Activated T-helper 17 cell treated with anti-CD3 and anti-CD28 coated beads, Interleukin-2, amount 50 U/mL, for 72 hours (primary cell): ENCODE data around the gene PRAME. TPM values are rescaled to one million over a fixed set of nuclear protein-coding genes. Genes with fewer than 3 reads are reported as not detected.
A peak's percentile ranks its signal among the peaks of the same experiment; 100 is the strongest.
"Not testable (repeated sequence)": the region's sequence is repeated elsewhere in the genome, so short reads cannot be mapped to it uniquely, and the experiment has no call there.

Experiments
- ATAC-seq: fragments of 150-1000 bp; cut with Tn5 transposase; replicated peaks from 2 replicates; pipeline ENCODE4 v1.10.0; 2021; ENCODE audit warnings: mild to moderate bottlenecking, moderate library complexity
- H3K27ac Mint-ChIP-seq: one replicate; pipeline ENCODE4 v1.8.0; 2022; ENCODE audit warnings: mixed read lengths
- H3K27me3 Mint-ChIP-seq: one replicate; pipeline ENCODE4 v1.8.0; 2022; ENCODE audit warnings: mixed read lengths
- H3K36me3 Mint-ChIP-seq: one replicate; pipeline ENCODE4 v1.8.0; 2022; ENCODE audit warnings: low read depth, mild to moderate bottlenecking, mixed read lengths
- H3K4me1 Mint-ChIP-seq: one replicate; pipeline ENCODE4 v1.8.0; 2022; ENCODE audit warnings: mixed read lengths
- H3K4me3 Mint-ChIP-seq: one replicate; pipeline ENCODE4 v1.8.0; 2022; ENCODE audit warnings: mild to moderate bottlenecking, mixed read lengths
- H3K9me3 Mint-ChIP-seq: one replicate; pipeline ENCODE4 v1.8.0; 2022; ENCODE audit warnings: mixed read lengths
- total RNA-seq, 2 donors: library from RNA; stranded (reverse); gene quantifications; one replicate each; pipeline ENCODE4 v1.2.3, GENCODE V29; 2022

Gene PRAME, protein sequence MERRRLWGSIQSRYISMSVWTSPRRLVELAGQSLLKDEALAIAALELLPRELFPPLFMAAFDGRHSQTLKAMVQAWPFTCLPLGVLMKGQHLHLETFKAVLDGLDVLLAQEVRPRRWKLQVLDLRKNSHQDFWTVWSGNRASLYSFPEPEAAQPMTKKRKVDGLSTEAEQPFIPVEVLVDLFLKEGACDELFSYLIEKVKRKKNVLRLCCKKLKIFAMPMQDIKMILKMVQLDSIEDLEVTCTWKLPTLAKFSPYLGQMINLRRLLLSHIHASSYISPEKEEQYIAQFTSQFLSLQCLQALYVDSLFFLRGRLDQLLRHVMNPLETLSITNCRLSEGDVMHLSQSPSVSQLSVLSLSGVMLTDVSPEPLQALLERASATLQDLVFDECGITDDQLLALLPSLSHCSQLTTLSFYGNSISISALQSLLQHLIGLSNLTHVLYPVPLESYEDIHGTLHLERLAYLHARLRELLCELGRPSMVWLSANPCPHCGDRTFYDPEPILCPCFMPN
- not detected for total RNA-seq

DNA sequence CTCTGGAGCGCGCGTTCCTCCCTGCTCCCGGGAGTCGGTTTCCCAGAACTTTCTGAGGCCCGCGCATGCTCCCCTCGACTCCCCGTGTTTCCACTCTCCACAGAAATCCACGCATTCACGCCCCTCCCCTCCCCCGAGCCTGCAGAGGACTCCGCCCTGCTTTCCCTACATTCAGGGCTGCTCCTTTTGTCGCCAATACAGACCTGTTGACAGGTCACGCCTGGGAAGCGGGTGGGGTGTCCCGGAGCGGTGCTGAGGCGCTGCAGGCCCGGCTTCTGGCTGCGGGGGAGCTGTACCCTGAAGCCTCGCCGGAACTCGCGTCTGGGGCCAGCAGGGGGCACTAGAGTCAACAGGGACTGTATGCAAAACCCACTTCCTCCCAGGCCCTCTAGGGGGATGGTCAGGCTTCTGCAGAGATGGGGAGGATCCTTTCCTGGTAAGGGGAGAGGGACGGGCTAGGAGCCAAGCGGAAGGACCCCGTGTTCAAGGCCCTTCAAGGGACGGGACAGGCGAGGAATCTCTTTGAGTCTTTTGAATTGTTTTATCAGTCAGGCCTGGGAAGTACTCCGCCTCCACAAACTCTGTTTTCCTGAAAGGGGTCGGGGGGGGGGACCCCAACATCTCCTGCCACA, at the start of gene PRAME:
TSS of gene PRAME (minus strand) at position 294 of the 632 bp plus-strand sequence. CDS start 2,433 bp downstream, outside the sequence.
- Mint-ChIP-seq H3K36me3 (no peaks in the 10 kb centered on the region), H3K4me3 (no peak within 1 kb of the TSS), H3K9me3 (no peaks in the 10 kb centered on the region), H3K4me1 (no peaks in the 10 kb centered on the region), H3K27me3 (peaks cover 2% of the 10 kb centered on the region), H3K27ac (no peak within 1 kb of the TSS)
- peak; percentile 84 for ATAC-seq

DNA sequence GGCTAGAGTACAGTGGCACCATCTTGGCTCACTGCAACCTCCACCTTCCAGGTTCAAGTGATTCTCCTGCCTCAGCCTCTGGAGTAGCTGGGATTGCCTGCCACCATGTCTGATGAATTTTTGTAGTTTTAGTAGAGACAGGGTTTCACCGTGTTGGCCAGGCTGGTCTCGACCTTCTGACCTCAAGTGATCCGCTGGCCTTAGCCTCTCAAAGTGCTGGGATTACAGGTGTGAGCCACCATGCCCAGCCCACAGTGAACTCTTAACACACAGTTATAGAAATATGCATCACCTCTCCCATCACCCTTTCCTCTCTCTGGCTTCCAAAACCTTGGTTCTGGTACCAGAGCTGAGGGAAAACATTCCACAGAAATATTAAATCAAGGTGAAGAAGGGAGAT, 49.0 kb upstream of the PRAME start:
- H3K4me1 Mint-ChIP-seq, ATAC-seq, H3K27me3 Mint-ChIP-seq, H3K27ac Mint-ChIP-seq, H3K9me3 Mint-ChIP-seq, H3K36me3 Mint-ChIP-seq, H3K4me3 Mint-ChIP-seq: not testable (repeated sequence)

DNA sequence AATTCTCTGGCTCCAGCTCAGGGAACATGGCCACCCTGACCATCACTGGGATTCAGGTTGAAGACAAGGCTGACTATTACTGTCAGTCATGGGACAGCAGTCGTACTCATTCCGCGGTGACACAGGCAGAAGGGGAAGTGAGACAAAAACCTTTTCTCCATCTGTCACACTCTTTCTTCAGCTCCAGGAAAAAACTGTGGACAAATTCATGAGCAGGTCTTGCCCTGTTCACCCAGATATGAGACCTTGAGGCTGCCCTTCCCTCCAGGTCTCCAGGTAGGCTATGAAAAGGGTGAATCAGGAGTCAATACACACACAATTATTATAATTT, 46.0 kb upstream of the PRAME start:
- no peak overlapping the region for H3K27ac Mint-ChIP-seq
- no peaks in the 10 kb centered on the region for H3K36me3 Mint-ChIP-seq
- ATAC-seq = no peak
- H3K4me1 Mint-ChIP-seq = no peaks in the 10 kb centered on the region
- H3K9me3 Mint-ChIP-seq = no peaks in the 10 kb centered on the region
- peaks cover 3% of the 10 kb centered on the region for H3K27me3 Mint-ChIP-seq
- no peak overlapping the region for H3K4me3 Mint-ChIP-seq

DNA sequence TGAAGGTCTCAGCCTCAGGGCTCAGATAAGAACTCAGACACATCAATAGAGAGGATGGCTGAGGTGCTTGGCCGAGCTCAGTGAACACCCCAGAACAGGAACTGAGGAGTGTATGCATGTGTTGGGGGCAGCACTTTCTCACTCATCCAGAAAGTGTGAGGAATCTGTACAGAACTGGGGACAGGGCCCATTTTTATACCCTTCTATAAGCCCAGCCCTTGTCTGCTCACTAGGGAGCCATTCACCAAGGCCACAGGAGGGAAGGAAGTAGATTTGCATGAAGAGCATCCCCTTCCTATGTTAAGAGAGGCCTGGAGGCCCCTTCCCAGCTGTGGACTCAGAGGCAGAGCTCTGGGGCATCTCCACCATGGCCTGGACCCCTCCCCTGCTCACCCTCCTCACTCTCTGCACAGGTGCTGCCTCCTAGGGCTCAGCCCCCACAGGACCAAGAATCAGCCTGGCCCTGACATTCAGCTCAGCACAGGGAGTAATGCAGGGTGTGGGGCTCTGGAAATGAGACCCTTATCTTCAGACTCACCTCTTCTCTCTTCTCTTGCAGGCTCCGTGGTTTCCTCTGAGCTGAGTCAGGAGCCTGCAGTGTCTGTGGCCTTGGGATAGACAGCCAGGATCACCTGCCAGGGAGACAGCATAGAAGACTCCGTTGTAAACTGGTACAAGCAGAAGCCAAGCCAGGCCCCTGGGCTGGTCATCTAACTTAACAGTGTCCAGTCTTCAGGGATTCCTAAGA, 45.4 kb upstream of the PRAME start:
- H3K4me1 Mint-ChIP-seq = no peaks in the 10 kb centered on the region
- no peaks in the 10 kb centered on the region for H3K36me3 Mint-ChIP-seq
- no peak for ATAC-seq
- no peak overlapping the region for H3K27ac Mint-ChIP-seq
- no peak overlapping the region for H3K4me3 Mint-ChIP-seq
- no peaks in the 10 kb centered on the region for H3K9me3 Mint-ChIP-seq
- peaks cover 3% of the 10 kb centered on the region for H3K27me3 Mint-ChIP-seq

DNA sequence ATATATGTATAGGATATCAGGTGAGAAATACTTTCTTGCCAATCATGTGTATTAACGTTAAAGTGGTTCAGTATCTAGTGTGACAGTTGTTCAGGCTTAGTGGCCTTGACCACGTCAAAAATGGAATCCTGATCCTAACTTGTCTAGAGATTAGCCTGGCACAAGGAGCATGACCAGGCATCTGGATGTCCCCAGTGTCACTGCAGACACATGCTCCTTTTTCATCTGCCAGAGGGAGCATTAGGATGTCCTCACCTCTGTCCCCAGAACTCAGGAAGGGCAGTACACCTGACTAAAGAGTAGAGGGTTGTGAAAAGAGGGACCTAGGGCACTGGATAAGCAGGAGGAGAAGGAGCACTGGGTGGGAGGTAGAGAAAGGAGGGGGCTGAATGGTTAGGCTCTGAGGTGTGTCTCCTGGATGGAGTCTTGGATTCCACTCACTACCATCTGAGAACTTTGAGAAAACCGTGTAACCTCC, 44.4 kb upstream of the PRAME start:
- no peak for ATAC-seq

DNA sequence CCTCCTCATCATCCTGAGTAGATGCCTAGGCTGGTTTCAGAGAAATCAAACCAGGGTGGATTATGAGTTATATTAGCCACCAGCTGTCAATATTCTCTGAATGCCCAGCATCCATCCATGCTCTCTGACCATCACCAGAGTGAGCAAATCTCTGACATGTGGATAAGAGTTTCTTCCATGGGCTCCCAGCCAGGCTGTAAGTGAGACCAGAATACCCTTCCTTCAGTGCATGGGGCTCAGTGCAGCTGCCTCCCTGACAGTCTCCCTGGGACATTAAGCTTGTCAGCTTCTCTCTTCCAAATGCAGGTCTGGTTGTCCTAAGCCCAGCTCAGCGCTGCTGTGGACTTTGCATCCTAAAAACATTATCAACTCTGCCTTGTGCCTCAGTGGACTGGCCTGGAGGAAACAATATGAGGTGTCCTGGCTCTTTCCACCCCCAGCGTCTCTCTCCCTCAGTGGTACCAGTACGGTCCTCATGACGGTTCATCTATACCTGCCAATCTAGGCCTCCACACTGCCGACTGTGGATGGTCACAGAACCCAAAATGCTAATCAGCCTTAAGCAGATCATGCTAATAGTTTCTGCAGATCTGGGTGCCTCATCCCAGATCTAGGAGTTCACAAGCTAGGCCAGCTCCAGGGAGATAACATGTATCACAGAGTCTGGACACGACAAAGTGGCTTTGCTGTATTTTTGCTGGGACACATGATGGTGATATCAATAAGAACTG, 41.6 kb upstream of the PRAME start:
- Mint-ChIP-seq H3K9me3 (no peaks in the 10 kb centered on the region), H3K4me1 (no peaks in the 10 kb centered on the region), H3K36me3 (no peaks in the 10 kb centered on the region), H3K27ac (no peak overlapping the region), H3K4me3 (no peak overlapping the region), H3K27me3 (no peaks in the 10 kb centered on the region)
- no peak for ATAC-seq

More for the DNA sequence above, 44.4 kb upstream of the PRAME start:
- Mint-ChIP-seq H3K4me1 (no peaks in the 10 kb centered on the region), H3K4me3 (no peak overlapping the region), H3K36me3 (no peaks in the 10 kb centered on the region), H3K27me3 (peaks cover 3% of the 10 kb centered on the region), H3K9me3 (no peaks in the 10 kb centered on the region), H3K27ac (no peak overlapping the region)

DNA sequence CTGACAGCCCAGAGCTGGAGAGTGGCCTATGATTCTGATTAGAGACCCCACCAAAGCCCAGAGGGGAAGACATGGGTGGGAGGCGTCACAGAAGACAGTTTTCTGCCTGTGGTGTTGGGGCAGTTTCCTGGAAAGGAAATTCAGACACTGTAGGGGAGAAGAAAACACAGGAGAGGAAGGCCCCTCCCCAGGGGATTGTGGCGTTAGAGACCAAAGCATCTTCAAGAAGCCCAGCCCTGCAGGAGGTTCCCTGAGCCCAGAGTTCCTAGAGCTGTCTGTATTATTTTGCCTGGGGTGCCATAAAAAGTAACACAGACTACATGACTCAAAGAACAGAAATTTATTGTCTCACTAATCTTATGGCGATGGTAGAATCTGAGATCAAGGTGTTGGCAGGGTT, 40.2 kb upstream of the PRAME start:
- no peaks in the 10 kb centered on the region for H3K4me1 Mint-ChIP-seq
- no peak overlapping the region for H3K27ac Mint-ChIP-seq
- H3K9me3 Mint-ChIP-seq = no peaks in the 10 kb centered on the region
- no peak for ATAC-seq
- no peak overlapping the region for H3K4me3 Mint-ChIP-seq
- H3K36me3 Mint-ChIP-seq = no peaks in the 10 kb centered on the region
- H3K27me3 Mint-ChIP-seq = peaks cover under 1% of the 10 kb centered on the region

DNA sequence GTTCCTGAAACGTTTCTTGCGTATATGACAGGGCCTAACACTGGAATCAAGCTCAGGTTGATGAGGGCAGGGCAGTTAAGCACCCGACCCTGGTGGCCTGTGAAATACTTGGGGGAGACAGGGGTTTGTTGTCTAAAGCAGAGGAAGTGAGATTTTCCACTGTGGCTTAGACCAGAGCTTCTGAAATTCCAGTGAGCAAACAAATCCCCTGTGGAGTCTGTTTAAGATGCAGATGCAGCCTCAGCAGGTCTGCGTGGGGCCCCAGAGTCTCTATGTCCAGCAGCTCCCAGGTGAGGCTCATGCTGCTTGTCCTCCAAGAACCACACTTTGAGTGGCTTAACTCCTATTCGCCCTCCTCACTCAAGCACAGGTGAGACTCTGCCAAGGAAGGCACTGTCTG, 39.1 kb upstream of the PRAME start:
- no peaks in the 10 kb centered on the region for H3K36me3 Mint-ChIP-seq
- H3K4me3 Mint-ChIP-seq = no peak overlapping the region
- no peak overlapping the region for H3K27ac Mint-ChIP-seq
- peaks cover 4% of the 10 kb centered on the region for H3K27me3 Mint-ChIP-seq
- H3K4me1 Mint-ChIP-seq = no peaks in the 10 kb centered on the region
- no peak for ATAC-seq
- H3K9me3 Mint-ChIP-seq = no peaks in the 10 kb centered on the region

DNA sequence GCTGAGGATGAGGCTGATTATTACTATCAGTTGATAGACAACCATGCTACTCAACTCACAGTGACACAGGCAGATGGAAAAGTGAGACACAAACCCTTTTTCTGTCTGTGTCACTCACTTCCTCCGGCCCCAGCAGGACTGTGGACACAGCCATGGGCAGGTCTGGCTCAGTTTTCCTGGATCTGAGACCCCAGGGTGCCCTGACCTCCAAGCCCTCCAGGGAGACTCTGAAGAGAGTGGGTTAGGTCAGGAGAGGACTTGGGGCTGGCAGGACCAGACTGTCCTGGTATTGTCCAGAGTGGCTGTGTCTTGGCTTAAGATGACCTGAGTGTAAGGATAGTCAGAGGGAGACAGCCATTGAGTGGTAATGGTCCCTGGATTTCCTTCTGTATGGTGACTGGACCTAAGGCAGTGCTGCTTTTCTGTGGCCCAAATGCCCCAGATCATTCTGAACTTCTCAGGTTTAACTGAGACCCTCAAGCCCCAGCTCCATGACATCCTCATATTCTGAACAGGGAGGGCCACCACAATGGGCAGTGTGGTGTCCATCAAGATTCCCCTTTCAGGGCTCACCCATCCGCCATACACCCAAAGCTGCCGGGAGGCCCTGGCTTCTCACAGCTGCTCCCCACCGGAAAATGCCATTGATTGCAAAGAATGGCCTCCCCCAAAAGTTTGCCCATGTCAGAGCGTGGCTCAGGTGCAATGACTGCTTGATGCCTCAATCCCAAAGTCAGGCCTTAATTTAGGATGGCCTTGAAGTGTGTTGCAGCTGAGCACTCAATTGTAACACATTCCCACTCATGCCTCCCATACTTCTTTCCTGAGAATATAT, 36.2 kb upstream of the PRAME start:
- no peaks in the 10 kb centered on the region for H3K36me3 Mint-ChIP-seq
- ATAC-seq = no peak

DNA sequence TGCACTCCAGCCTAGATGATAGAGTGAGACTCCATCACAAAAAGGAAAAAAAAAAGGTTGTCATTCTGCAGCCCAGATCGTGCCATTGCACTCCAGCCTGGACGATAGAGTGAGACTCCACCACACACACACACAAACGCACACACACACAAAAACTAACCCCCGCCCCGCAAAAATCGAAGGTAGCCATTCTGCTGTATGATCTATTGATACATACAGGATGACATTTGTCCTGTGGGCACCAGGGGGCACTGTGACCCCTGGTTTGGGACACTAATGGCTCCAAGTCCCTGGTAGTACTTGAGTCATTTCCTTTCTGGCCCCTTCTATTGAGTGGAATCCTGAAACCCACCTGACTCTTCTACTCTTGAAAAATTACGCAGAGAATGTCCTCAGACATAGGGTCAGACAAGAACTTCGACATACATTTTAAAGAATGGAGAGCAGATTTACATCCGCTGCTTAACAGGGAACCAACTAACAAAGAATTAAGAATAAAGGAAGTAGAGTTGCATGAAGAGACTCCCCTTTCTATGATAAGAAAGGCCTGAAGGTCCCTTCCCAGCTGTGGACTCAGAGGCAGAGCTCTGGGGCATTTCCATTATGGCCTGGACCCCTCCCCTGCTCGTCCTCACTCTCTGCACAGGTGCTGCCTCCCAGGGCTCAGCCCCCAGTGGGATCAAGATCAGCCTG, 35.0 kb upstream of the PRAME start:
- Mint-ChIP-seq H3K36me3 (no peaks in the 10 kb centered on the region), H3K4me1 (no peaks in the 10 kb centered on the region), H3K27me3 (peaks cover 7% of the 10 kb centered on the region), H3K9me3 (no peaks in the 10 kb centered on the region), H3K27ac (peak overlapping the region; percentile 24), H3K4me3 (no peak overlapping the region)
- peak; percentile 66 for ATAC-seq

More for the DNA sequence above, 36.2 kb upstream of the PRAME start:
- Mint-ChIP-seq H3K27ac (no peak overlapping the region), H3K4me3 (no peak overlapping the region), H3K9me3 (no peaks in the 10 kb centered on the region), H3K4me1 (no peaks in the 10 kb centered on the region), H3K27me3 (peaks cover 7% of the 10 kb centered on the region)

DNA sequence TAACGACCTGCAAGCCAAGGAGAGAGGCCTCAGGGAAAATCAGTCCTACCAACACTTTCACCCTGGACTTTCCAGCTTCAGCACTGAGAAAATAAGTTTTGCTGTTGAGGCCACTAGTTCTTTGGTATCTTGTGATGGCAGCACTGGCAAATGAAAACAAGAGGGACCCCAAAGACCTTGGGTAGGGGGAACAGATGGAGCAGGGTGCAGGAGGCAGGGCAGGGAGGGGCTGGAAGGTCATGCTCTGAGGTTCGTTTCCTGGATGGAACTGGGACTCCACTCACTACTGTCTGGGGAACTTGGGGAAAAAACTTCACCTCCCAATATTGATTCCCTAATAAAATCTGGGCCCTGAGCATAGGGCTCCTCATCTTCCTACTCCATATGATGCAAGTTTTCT, 34.2 kb upstream of the PRAME start:
- H3K27ac Mint-ChIP-seq = no peak overlapping the region
- H3K4me1 Mint-ChIP-seq = no peaks in the 10 kb centered on the region
- no peak for ATAC-seq
- H3K36me3 Mint-ChIP-seq = no peaks in the 10 kb centered on the region
- no peaks in the 10 kb centered on the region for H3K9me3 Mint-ChIP-seq
- H3K4me3 Mint-ChIP-seq = no peak overlapping the region
- H3K27me3 Mint-ChIP-seq = peaks cover 13% of the 10 kb centered on the region

DNA sequence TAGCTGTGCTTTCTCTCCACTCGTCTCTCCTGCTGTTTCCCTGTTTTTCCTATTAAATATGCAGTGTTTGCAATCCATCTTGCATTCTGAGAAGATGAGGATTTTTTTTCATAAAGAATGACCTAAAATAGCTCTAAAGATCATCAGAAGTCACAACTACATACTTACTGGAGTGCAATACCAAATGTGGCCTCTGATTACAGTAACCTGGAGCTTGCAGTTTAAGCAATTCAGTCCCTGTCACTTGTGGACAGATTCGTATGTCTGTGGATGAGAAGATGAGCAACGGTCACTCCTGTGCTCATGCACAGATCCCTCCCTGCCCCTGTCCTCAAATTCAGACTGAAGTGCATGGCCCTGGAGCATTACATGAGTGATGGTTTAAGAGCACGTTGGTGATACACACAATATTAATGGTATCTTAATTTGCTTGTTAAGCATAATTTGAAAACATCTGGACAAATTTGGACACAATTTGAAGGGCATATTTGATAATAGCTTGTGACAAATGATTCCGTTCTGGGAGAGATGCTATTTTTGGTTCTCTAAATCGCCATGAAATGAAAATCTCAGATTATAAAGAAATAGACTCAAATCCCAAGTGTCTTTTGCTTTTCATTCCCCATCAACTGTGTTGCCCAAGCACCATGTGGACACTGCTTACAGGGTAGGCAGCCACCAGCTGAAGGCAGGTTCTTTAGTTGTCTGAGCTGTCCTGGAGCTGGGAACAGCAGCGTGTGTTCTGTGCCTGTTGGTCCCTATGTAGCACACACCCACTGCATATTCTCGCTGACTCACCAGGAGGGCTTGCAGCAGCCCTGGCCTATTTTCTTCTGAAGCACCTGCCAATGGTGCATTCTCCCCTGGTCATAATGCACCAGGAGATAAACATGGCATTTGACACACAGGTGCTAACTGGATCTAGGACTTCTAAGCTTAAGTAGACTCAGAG, 32.6 kb upstream of the PRAME start:
- no peak overlapping the region for H3K27ac Mint-ChIP-seq
- no peaks in the 10 kb centered on the region for H3K36me3 Mint-ChIP-seq
- H3K27me3 Mint-ChIP-seq = peaks cover 13% of the 10 kb centered on the region
- no peak overlapping the region for H3K4me3 Mint-ChIP-seq
- no peaks in the 10 kb centered on the region for H3K9me3 Mint-ChIP-seq
- ATAC-seq = no peak
- no peaks in the 10 kb centered on the region for H3K4me1 Mint-ChIP-seq
